ENCODE results near the gene CD96.

Gene CD96

GRCh38 chr3:111662907-111663306, 120.9 kb downstream of the CD96 start:
- no peak overlapping the region for H3K27ac ChIP-seq
- TF ChIP-seq ZFX (IDR thresholded peaks at IDR 0.05; ENCODE audit: borderline replicate concordance) (no peak), CTCF (IDR thresholded peaks at IDR 0.05) (no peak)

- TF ChIP-seq ZFX (IDR thresholded peaks at IDR 0.05; ENCODE audit: borderline replicate concordance) = no peak
- TF ChIP-seq CTCF (IDR thresholded peaks at IDR 0.05) = no peak
These were observed 124.2 kb downstream of the CD96 start for GRCh38 chr3:111666041-111666735.

GRCh38 chr3:111667170-111667569, 125.2 kb downstream of the CD96 start:
- H3K27ac ChIP-seq = no peak overlapping the region
- TF ChIP-seq ZFX (IDR thresholded peaks at IDR 0.05; ENCODE audit: borderline replicate concordance) = no peak
- TF ChIP-seq CTCF (IDR thresholded peaks at IDR 0.05) = no peak

More at GRCh38 chr3:111666041-111666735, 124.2 kb downstream of the CD96 start:
- no peak overlapping the region for H3K27ac ChIP-seq

GRCh38 chr3:111667621-111668239, 125.7 kb downstream of the CD96 start:
- TF ChIP-seq ZFX (IDR thresholded peaks at IDR 0.05; ENCODE audit: borderline replicate concordance) (no peak), CTCF (IDR thresholded peaks at IDR 0.05) (no peak)
- H3K27ac ChIP-seq = no peak overlapping the region

- no peak for TF ChIP-seq ZFX (IDR thresholded peaks at IDR 0.05; ENCODE audit: borderline replicate concordance)
- TF ChIP-seq CTCF (IDR thresholded peaks at IDR 0.05) = no peak
- H3K27ac ChIP-seq = no peak overlapping the region
These were observed 126.3 kb downstream of the CD96 start for GRCh38 chr3:111668326-111668725.

- H3K27ac ChIP-seq = no peak overlapping the region
These were observed 127.0 kb downstream of the CD96 start for GRCh38 chr3:111668888-111669488.

More at GRCh38 chr3:111668888-111669488, 127.0 kb downstream of the CD96 start:
- TF ChIP-seq CTCF (IDR thresholded peaks at IDR 0.05) (peak; percentile 81), ZFX (IDR thresholded peaks at IDR 0.05; ENCODE audit: borderline replicate concordance) (no peak)

Data from 22Rv1 (cell line).